ENCODE results near the gene DENND2C. TPM values are rescaled to one million over a fixed set of nuclear protein-coding genes. Genes with fewer than 3 reads are reported as not detected.

Gene DENND2C
- polyA plus RNA-seq, 1 donor from 2014 or later: 0.26 TPM

DNA sequence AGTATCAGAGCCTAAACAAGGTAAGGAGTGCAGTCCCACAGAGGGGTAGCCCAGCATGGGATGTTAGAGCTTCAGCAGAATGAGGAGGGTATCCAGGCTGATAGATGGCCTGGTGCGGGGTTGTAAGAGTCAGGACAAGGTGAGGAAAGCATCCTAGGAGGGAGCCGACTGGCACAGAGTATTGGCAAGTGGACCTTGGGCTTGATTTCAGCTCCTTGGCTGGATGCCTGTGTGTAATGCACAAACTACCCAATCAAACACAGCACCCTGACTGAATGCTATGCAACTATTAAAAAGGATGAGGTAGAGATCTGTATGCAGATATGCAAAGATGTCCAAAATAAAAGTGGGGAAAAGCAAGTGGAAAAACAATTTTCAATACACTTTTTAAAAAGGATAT, 18.0 kb downstream of the DENND2C start:
- H3K79me2 ChIP-seq (replicated peaks; ENCODE audit: insufficient read depth, low read length): no peaks in the 10 kb centered on the region
- no peaks in the 10 kb centered on the region for H3K9me2 ChIP-seq (ENCODE audit: insufficient read depth, low read length)
- H3K27ac ChIP-seq (ENCODE audit: low read length): no peak overlapping the region
- no peak overlapping the region for H2AFZ ChIP-seq (ENCODE audit: low read depth, low read length)
- no peaks in the 10 kb centered on the region for H3K36me3 ChIP-seq (ENCODE audit: insufficient read depth, low read length)
- no peak overlapping the region for H3K4me3 ChIP-seq (ENCODE audit: low read length)
- no peaks in the 10 kb centered on the region for H4K20me1 ChIP-seq (ENCODE audit: insufficient read depth)
- TF ChIP-seq EZH2 (IDR thresholded peaks at IDR 0.05; ENCODE audit: borderline replicate concordance, insufficient read depth, low read length, poor library complexity, severe bottlenecking) (no peak), RAD21 (conservative IDR thresholded peaks at IDR 0.05) (no peak)
- no peaks in the 10 kb centered on the region for H3F3A ChIP-seq (ENCODE audit: insufficient read depth, low read length, poor library complexity, severe bottlenecking)
- no peak overlapping the region for H3K9ac ChIP-seq (ENCODE audit: low read length)
- H3K27me3 ChIP-seq (ENCODE audit: insufficient read depth, low read depth, low read length): no peaks in the 10 kb centered on the region
- no peaks in the 10 kb centered on the region for H3K9me3 ChIP-seq (ENCODE audit: low read length)
- no peak overlapping the region for H3K4me2 ChIP-seq (ENCODE audit: low read length)

DNA sequence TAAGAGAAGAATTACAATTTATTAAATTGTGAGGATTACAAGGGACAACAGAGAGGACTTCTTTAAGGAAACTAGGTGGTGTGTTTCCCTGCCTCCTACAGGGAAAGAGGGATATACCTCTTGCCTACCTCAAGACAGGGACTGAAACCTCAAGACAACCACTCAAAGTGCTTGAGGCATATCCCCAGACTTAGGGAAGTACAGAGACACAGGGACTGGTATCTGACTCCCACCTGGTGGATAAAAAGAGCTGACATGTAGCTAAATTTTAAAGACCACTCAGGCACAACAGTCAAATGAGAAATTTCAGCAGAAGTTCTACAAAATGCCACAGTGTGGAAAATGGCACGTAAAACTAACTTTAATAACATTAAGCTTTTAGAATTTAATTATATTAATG, 21.3 kb downstream of the DENND2C start:
- TF ChIP-seq, protein P1, sequence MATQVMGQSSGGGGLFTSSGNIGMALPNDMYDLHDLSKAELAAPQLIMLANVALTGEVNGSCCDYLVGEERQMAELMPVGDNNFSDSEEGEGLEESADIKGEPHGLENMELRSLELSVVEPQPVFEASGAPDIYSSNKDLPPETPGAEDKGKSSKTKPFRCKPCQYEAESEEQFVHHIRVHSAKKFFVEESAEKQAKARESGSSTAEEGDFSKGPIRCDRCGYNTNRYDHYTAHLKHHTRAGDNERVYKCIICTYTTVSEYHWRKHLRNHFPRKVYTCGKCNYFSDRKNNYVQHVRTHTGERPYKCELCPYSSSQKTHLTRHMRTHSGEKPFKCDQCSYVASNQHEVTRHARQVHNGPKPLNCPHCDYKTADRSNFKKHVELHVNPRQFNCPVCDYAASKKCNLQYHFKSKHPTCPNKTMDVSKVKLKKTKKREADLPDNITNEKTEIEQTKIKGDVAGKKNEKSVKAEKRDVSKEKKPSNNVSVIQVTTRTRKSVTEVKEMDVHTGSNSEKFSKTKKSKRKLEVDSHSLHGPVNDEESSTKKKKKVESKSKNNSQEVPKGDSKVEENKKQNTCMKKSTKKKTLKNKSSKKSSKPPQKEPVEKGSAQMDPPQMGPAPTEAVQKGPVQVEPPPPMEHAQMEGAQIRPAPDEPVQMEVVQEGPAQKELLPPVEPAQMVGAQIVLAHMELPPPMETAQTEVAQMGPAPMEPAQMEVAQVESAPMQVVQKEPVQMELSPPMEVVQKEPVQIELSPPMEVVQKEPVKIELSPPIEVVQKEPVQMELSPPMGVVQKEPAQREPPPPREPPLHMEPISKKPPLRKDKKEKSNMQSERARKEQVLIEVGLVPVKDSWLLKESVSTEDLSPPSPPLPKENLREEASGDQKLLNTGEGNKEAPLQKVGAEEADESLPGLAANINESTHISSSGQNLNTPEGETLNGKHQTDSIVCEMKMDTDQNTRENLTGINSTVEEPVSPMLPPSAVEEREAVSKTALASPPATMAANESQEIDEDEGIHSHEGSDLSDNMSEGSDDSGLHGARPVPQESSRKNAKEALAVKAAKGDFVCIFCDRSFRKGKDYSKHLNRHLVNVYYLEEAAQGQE (IDR thresholded peaks at IDR 0.05; ENCODE audit: borderline replicate concordance): no peak
- TF ChIP-seq, protein P2, sequence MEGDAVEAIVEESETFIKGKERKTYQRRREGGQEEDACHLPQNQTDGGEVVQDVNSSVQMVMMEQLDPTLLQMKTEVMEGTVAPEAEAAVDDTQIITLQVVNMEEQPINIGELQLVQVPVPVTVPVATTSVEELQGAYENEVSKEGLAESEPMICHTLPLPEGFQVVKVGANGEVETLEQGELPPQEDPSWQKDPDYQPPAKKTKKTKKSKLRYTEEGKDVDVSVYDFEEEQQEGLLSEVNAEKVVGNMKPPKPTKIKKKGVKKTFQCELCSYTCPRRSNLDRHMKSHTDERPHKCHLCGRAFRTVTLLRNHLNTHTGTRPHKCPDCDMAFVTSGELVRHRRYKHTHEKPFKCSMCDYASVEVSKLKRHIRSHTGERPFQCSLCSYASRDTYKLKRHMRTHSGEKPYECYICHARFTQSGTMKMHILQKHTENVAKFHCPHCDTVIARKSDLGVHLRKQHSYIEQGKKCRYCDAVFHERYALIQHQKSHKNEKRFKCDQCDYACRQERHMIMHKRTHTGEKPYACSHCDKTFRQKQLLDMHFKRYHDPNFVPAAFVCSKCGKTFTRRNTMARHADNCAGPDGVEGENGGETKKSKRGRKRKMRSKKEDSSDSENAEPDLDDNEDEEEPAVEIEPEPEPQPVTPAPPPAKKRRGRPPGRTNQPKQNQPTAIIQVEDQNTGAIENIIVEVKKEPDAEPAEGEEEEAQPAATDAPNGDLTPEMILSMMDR (IDR thresholded peaks at IDR 0.05; ENCODE audit: poor library complexity, severe bottlenecking): no peak
- no peak for TF ChIP-seq EZH2 (IDR thresholded peaks at IDR 0.05; ENCODE audit: borderline replicate concordance, insufficient read depth, low read length, poor library complexity, severe bottlenecking)
- no peak for TF ChIP-seq TAF1 (IDR thresholded peaks at IDR 0.05; ENCODE audit: low read depth)
- TF ChIP-seq POLR2AphosphoS5 (IDR thresholded peaks at IDR 0.05): no peak
- no peak for TF ChIP-seq SMC3 (conservative IDR thresholded peaks at IDR 0.05; ENCODE audit: poor library complexity)
- TF ChIP-seq EP300 (conservative IDR thresholded peaks at IDR 0.05; ENCODE audit: poor library complexity, severe bottlenecking): no peak
- no peak for TF ChIP-seq RAD21 (conservative IDR thresholded peaks at IDR 0.05)
- TF ChIP-seq MXI1 (conservative IDR thresholded peaks at IDR 0.05; ENCODE audit: poor library complexity, severe bottlenecking): no peak
- Histone ChIP-seq H3K9ac (ENCODE audit: low read length) (no peak overlapping the region), H3K27me3 (ENCODE audit: insufficient read depth, low read depth, low read length) (no peaks in the 10 kb centered on the region), H4K20me1 (ENCODE audit: insufficient read depth) (no peaks in the 10 kb centered on the region), H3K27ac (ENCODE audit: low read length) (no peak overlapping the region), H2AFZ (ENCODE audit: low read depth, low read length) (no peak overlapping the region), H3K36me3 (ENCODE audit: insufficient read depth, low read length) (no peaks in the 10 kb centered on the region), H3K9me3 (ENCODE audit: low read length) (no peaks in the 10 kb centered on the region), H3K9me2 (ENCODE audit: insufficient read depth, low read length) (no peaks in the 10 kb centered on the region), H3K79me2 (replicated peaks; ENCODE audit: insufficient read depth, low read length) (no peaks in the 10 kb centered on the region), H3F3A (ENCODE audit: insufficient read depth, low read length, poor library complexity, severe bottlenecking) (no peaks in the 10 kb centered on the region), H3K4me3 (ENCODE audit: low read length) (no peak overlapping the region), H3K4me2 (ENCODE audit: low read length) (no peak overlapping the region)

DNA sequence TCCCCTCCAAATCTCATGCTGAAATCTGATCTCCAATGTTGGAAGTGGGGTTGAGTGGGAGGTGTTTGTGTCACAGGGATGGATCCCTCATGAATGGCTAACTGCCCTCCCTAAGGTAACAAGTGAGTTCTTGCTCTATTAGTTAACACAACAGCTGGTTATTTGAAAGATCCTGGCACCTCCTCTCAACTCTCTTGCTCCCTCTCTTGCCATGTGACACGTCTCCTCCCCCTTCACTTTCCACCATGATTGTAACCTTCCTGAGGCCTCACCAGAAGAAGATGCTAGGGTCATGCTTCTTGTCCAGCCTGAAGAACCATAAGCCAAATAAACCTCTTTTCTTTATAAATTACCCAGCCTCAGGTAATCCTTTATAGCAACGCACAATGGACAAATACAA, 28.5 kb downstream of the DENND2C start:
- H3K36me3 ChIP-seq (ENCODE audit: insufficient read depth, low read length): no peaks in the 10 kb centered on the region
- TF ChIP-seq EZH2 (IDR thresholded peaks at IDR 0.05; ENCODE audit: borderline replicate concordance, insufficient read depth, low read length, poor library complexity, severe bottlenecking): no peak
- TF ChIP-seq MXI1 (conservative IDR thresholded peaks at IDR 0.05; ENCODE audit: poor library complexity, severe bottlenecking): no peak
- no peak for TF ChIP-seq POLR2AphosphoS5 (IDR thresholded peaks at IDR 0.05)
- TF ChIP-seq TAF1 (IDR thresholded peaks at IDR 0.05; ENCODE audit: low read depth): no peak
- TF ChIP-seq EP300 (conservative IDR thresholded peaks at IDR 0.05; ENCODE audit: poor library complexity, severe bottlenecking): no peak
- TF ChIP-seq RAD21 (conservative IDR thresholded peaks at IDR 0.05): no peak
- TF ChIP-seq, protein P2 (IDR thresholded peaks at IDR 0.05; ENCODE audit: poor library complexity, severe bottlenecking): no peak
- TF ChIP-seq SMC3 (conservative IDR thresholded peaks at IDR 0.05; ENCODE audit: poor library complexity): no peak
- TF ChIP-seq, protein P1 (IDR thresholded peaks at IDR 0.05; ENCODE audit: borderline replicate concordance): no peak
- no peak overlapping the region for H3K4me3 ChIP-seq (ENCODE audit: low read length)
- no peaks in the 10 kb centered on the region for H4K20me1 ChIP-seq (ENCODE audit: insufficient read depth)
- H3K9me2 ChIP-seq (ENCODE audit: insufficient read depth, low read length): no peaks in the 10 kb centered on the region
- H3K79me2 ChIP-seq (replicated peaks; ENCODE audit: insufficient read depth, low read length): no peaks in the 10 kb centered on the region
- no peak overlapping the region for H3K4me2 ChIP-seq (ENCODE audit: low read length)
- no peak overlapping the region for H3K9ac ChIP-seq (ENCODE audit: low read length)
- no peaks in the 10 kb centered on the region for H3F3A ChIP-seq (ENCODE audit: insufficient read depth, low read length, poor library complexity, severe bottlenecking)
- H2AFZ ChIP-seq (ENCODE audit: low read depth, low read length): no peak overlapping the region
- H3K9me3 ChIP-seq (ENCODE audit: low read length): no peaks in the 10 kb centered on the region
- H3K27ac ChIP-seq (ENCODE audit: low read length): no peak overlapping the region
- H3K27me3 ChIP-seq (ENCODE audit: insufficient read depth, low read depth, low read length): no peaks in the 10 kb centered on the region
